H4 (cell line): ENCODE data around the gene DNAH2. TPM values are rescaled to one million over a fixed set of nuclear protein-coding genes. Genes with fewer than 3 reads are reported as not detected.
A peak's percentile ranks its signal among the peaks of the same experiment; 100 is the strongest.

ENCODE experiments used
- DNase-seq: peaks from one replicate; pipeline ENCODE4 v3.0.0-alpha.2; 2015; ENCODE audit warnings: low spot score
- total RNA-seq: library from RNA; depleted of rRNA; stranded (reverse); fragments of >200 nt; shearing (Covaris generic); gene quantifications from 2 replicates; pipeline ENCODE4 v1.2.3, GENCODE V29; 2014

The DNAH2 gene
- total RNA-seq, 1 experiment from 2014 or later: 0.10 TPM

DNA sequence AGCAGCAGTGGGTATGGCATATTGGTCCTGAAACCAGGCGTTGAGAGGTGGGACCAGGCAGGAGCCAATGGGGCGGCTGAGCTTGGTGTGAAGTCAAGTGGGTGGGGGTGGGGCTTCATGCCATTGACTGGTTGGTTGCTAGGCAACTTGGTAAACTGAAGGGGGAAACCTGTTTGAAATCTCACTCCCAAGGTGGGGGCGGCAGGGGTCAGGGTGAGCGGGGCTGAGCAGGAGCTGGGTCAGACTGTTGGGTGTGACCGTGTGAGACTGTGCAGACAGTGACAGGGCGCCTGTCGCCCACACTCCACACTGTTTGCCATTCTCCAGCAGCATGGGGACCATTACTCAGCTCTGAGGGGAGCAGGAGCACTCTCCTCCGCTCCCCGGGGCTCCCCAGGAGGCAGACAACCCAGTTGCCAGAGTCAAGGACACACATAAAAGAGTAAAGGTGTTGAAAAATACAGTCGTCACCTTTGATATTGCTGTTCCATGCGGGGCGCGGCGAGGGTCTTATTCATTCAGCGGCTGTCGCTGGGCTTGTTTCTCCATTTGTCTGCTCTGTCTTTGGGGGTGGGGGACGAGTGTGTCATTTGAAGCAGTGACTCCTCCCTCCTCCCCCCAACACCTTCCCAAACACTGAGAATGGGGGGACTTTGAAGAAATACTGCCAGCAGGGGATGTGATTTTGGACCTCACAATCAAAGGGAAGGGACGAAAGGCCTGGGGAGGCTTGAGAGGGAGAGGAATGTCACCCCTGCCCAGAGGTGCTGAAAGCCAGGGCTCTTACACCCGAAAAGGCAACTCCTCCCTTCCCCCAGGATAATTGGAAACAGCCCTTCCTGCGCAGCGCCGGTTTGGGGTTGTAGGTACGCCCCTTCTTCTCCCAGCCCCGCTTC, 13.7 kb upstream of the DNAH2 start:
- no peak for DNase-seq

GRCh38 chr17:7704601-7705268, 12.8 kb upstream of the DNAH2 start, which contains the start of gene EFNB3:
Gene EFNB3, plus strand, starts transcription at chr17:7705202. Its CDS starts 397 bp downstream, at chr17:7705599.
- peak; percentile 30 for DNase-seq

DNA sequence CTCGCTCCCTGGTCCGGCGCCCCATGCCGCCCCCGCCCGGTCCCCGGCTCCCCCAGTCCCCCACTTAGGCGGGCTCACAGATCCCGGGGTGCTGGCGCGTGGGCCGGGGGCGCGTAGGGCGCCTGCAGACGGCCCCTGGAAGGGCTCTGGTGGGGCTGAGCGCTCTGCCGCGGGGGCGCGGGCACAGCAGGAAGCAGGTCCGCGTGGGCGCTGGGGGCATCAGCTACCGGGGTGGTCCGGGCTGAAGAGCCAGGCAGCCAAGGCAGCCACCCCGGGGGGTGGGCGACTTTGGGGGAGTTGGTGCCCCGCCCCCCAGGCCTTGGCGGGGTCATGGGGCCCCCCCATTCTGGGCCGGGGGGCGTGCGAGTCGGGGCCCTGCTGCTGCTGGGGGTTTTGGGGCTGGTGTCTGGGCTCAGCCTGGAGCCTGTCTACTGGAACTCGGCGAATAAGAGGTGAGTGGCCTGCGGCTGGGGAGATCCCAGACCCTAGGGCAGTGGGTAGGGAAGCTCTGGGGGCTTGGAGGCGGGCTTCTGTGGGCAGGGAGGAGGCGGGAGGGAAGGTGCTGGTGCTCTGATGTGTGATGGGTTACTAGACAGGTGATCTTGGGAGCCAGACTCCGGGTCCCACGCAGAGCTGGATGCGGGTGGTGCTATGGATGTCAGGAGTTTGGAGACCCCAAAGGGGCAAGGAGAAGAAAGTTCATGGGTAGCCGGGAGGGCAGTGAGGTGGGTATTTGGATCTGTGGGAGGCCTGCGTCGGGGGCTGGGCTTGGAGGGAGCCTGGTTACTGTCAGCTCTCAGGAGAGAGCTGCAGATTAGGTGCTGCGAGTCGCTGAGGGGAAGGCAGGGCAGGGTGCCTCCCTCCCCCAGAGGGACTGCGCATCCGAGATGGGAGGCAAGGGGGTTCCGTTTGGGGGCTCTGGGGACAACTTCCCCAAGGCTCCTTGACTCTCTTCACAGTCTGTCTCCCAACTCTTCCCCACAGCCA, 12.0 kb upstream of the DNAH2 start:
- DNase-seq: no peak

GRCh38 chr17:7706631-7707354, 10.8 kb upstream of the DNAH2 start:
- DNase-seq: no peak

- no peak for DNase-seq
These were observed 10.1 kb upstream of the DNAH2 start for GRCh38 chr17:7707446-7707845.

DNA sequence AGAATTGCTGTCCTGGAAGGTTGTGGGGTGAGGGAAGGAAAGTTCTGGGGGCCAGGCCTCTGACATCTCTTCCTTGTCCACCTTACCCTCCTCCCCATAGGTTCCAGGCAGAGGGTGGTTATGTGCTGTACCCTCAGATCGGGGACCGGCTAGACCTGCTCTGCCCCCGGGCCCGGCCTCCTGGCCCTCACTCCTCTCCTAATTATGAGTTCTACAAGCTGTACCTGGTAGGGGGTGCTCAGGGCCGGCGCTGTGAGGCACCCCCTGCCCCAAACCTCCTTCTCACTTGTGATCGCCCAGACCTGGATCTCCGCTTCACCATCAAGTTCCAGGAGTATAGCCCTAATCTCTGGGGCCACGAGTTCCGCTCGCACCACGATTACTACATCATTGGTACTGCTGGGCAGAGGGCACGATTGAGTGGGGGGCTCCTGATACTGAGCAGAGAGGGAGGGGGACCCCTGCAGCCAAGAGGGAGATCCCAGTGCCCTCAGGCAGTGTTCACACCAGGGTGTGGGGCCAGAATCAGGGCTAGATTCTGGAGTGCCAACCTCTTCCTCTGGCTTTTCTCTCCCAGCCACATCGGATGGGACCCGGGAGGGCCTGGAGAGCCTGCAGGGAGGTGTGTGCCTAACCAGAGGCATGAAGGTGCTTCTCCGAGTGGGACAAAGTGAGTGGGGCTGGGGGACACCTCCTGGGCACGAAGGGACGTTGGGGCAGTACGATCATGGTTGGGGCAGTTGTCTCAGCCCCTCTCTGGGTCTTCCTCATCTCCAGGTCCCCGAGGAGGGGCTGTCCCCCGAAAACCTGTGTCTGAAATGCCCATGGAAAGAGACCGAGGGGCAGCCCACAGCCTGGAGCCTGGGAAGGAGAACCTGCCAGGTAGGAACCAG, 9.4 kb upstream of the DNAH2 start:
- no peak for DNase-seq

DNA sequence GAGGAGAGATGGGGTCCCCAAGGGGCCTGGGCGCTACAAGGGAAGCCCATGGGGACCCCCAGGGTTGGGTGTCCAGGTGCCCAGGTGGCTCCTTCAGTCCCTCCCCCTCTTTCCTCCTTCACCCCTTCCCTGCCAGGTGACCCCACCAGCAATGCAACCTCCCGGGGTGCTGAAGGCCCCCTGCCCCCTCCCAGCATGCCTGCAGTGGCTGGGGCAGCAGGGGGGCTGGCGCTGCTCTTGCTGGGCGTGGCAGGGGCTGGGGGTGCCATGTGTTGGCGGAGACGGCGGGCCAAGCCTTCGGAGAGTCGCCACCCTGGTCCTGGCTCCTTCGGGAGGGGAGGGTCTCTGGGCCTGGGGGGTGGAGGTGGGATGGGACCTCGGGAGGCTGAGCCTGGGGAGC, 8.5 kb upstream of the DNAH2 start:
- no peak for DNase-seq

DNA sequence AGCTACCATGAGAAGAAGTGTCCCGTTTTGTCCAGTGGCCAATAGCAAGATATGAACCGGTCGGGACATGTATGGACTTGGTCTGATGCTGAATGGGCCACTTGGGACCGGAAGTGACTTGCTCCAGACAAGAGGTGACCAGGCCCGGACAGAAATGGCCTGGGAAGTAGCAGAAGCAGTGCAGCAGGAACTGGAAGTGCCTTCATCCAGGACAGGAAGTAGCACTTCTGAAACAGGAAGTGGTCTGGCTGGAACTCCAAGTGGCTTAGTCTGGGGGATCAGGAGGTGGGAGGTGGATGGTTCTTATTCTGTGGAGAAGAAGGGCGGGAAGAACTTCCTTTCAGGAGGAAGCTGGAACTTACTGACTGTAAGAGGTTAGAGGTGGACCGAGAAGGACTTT, 7.2 kb upstream of the DNAH2 start:
- DNase-seq: no peak

DNA sequence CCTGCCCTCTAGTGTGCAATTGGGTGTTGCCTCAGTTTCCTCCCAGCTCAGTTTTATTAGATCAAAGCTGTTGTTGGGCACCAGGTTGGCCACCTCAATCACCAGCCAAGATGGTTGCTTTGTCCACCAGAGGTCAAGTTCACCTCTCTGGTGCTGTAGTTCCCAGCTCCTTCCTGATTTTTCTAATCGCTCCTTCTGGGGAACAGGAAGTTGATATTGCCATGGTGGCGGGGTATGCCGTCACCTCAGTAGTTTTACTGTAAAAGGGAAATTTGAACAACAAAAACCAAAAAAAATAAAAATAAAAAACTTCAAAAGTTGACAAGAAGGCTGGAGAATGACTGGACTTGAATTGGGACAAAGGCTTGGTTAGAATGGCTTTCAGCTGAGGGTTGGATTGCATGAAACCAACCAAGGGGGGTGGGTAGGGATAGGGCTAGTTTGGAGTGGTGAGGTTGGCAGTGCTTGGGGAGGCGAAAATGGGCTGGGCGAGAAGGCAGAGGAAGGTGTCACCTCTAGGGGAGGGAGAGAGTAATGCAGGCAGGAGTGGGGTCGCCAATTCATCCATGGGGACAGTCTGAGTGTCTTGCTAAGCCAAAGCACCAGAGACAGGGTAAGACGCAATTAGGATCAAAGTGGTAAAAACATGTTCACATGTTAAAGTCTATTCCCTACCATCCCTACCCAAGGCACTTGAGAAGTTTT, 6.3 kb upstream of the DNAH2 start:
- DNase-seq: no peak

DNA sequence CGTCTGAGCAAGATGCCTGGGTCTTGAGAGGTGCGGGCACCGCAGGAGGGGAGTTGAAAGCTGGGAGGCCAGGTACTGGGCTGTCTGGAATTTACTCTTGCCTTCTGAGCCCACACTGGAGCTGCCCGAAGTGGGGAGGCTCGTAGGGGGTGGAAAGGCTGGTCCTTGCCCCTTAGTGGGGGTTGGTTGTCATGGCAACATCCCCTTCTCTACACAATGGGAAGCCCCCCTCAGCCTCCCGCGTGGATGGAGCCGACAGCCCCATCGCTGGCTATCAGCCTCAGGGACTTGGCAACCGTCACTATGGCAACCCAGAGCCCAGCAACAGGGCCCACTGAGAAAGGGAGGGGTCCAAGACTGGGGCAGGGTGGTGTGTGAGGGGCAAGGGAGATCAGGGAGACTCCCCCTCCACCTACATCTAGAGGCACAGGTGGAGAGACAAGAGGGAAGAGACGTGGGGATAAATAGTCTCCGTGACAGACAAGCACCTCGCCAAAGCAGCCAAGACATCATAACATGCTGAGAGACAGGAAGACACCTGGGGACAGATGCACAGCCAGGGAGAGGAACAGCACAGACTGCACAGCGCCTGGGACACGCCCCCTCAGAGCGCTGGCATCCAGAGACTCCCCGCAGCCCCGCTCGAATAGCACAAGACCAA, 5.3 kb upstream of the DNAH2 start:
- no peak for DNase-seq

DNA sequence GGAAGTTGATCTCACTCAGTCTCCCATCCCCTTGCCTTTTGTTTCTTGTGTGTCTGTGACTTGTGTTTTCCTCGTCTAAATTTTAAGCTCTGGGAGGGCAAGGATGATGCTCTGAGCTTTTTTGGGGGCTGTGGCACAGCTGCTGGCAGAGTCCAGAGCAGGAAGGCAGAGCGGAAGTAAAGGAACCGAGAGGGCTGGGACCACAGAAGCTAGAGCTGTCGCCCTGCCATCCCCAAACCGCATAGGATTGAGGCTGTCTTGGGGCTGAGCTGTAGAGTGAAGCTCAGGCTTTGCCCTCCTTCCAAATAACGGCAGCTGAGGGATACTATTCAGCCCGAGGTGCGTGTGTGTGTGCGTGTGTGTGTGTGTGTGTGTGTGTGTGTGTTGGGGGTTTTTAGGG, 3.8 kb upstream of the DNAH2 start:
- DNase-seq: no peak

GRCh38 chr17:7714721-7715594, 2.6 kb upstream of the DNAH2 start:
- DNase-seq: no peak

- DNase-seq: no peak
These were observed 1.3 kb upstream of the DNAH2 start for GRCh38 chr17:7715936-7716886.

DNA sequence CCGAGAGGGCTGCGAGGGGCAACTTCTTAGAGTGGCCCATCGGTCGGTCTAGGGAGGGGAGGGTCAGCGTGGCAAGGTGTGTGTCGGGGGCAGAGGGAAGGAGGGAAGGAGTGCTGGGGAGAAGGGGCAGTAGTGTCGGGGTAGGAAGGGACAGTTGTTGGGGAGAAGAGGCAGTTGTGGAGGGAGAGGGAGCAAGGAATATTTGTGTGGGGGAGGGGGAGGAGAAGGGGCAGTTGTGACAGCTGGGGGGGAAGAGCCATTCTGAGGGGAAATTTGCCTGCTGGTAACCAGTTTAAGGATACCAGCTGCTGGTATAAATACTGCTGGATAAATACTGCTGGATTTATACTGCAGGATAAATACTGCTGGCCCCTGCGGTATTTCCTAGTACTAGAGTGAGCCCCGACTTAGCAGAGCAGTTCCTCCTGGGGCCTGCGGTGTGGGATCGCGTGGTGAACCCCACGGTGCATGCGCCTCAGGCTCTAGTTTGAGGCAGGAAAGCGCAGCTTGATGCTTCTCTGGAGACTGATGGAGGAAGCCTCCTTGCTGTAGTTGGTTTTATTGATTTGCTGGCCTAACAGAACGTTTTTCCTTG, 309 bp downstream of the DNAH2 start:
- no peak for DNase-seq

DNA sequence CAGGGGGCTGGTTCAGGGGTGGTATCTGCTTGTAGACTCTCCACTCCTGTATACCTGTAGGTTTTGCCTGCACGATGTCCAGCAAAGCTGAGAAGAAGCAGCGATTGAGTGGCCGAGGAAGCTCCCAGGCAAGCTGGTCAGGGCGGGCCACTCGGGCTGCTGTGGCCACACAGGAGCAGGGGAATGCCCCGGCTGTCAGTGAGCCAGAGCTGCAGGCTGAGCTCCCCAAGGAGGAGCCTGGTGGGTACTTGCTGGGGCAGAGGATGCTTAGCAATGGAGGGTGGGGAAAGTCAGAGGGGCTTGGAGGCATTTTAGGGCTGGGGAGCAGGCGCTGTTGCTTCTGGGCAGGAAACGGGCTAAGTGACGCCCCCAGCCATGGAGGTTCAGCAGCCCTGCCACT, 2.1 kb downstream of the DNAH2 start:
- DNase-seq: no peak

DNA sequence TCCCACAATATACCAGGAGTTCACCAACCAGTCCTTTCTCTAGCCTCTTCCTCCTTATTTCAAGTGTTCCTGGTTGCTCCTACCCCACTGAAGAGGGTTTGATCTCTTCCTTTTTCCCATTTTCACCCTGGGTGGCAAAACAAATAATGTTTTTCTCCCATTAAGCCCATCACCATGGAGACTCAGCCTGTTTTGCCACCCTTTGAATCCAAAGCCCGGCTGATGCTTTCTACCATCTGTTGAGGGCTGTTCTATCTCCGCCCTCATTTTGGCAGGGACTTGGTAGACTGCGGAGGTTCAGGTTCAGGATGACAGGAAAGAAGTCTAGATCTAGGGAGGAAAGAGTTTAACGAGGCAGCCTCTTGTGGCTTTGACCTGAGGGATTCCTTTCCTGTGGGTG, 2.6 kb downstream of the DNAH2 start:
- DNase-seq: no peak
